ENCODE measurements around the gene TOMM40. TPM values are rescaled to one million over a fixed set of nuclear protein-coding genes. Genes with fewer than 3 reads are reported as not detected.

TOMM40 gene
- total RNA-seq, 1 experiment from 2014 or later, result 162 TPM

DNA sequence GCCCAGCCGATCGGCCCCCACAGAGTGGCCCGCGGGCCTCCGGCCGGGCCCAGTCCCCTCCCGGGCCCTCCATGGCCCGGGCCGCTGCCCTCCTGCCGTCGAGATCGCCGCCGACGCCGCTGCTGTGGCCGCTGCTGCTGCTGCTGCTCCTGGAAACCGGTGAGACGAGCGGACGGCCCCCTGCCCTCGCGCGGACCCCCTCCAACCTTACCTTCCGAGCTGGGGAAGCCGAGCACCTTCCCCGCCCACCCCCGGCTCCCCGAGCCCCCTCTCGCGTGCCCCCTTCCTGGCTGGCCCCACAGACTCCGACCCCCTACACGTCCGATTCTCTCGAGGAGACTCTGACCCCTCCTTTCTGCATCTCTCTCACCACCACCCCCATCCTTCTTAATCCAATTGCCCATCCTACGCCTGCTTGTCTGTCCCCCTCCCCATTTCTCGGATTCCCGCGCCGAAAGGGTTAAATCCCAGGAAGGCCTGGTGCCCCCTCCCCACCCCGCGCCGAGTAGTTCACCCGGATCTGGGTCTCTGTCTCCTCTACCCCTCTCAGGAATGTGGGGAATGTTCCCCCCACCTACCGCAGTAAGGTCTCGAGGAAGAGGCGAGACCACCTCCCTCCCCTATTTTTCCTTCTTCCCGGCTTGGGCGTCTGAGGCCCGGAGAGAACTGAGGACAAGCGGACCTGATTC lies 44.5 kb upstream of the TOMM40 start:
- TF ChIP-seq, protein P1, sequence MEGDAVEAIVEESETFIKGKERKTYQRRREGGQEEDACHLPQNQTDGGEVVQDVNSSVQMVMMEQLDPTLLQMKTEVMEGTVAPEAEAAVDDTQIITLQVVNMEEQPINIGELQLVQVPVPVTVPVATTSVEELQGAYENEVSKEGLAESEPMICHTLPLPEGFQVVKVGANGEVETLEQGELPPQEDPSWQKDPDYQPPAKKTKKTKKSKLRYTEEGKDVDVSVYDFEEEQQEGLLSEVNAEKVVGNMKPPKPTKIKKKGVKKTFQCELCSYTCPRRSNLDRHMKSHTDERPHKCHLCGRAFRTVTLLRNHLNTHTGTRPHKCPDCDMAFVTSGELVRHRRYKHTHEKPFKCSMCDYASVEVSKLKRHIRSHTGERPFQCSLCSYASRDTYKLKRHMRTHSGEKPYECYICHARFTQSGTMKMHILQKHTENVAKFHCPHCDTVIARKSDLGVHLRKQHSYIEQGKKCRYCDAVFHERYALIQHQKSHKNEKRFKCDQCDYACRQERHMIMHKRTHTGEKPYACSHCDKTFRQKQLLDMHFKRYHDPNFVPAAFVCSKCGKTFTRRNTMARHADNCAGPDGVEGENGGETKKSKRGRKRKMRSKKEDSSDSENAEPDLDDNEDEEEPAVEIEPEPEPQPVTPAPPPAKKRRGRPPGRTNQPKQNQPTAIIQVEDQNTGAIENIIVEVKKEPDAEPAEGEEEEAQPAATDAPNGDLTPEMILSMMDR (IDR thresholded peaks at IDR 0.05; ENCODE audit: unreplicated experiment), result no peak
- intact Hi-C loops (cut with micrococcal nuclease; ENCODE audit: unreplicated experiment), result loop anchor here (10.0 kb wide), 1 partner anchor 122 kb away; no protein-coding TSS in a partner anchor
- no peaks in the 10 kb centered on the region for H3K9me3 Mint-ChIP-seq (ENCODE audit: low read depth, unreplicated experiment)
- H3K36me3 Mint-ChIP-seq (ENCODE audit: insufficient read depth, unreplicated experiment), result peaks cover 58% of the 10 kb centered on the region
- H3K27me3 Mint-ChIP-seq (ENCODE audit: unreplicated experiment), result no peaks in the 10 kb centered on the region
- BruUV-seq (replicated peaks), result TSS peak; percentile 61
- H3K27ac Mint-ChIP-seq (ENCODE audit: unreplicated experiment), result peak overlapping the region; percentile 73
- H3K4me3 Mint-ChIP-seq (ENCODE audit: low read depth, unreplicated experiment), result peak overlapping the region; percentile 66
- CTCF ChIA-PET, result interaction anchor here (1.0 to 1.4 kb wide), 4 partner anchors 72 to 137 kb away, joined by 3 to 23 read pairs (median 7); no protein-coding TSS in a partner anchor
- DNase-seq, result peak; percentile 24
- peaks cover 34% of the 10 kb centered on the region for H3K4me1 Mint-ChIP-seq (ENCODE audit: low read depth, unreplicated experiment)

DNA sequence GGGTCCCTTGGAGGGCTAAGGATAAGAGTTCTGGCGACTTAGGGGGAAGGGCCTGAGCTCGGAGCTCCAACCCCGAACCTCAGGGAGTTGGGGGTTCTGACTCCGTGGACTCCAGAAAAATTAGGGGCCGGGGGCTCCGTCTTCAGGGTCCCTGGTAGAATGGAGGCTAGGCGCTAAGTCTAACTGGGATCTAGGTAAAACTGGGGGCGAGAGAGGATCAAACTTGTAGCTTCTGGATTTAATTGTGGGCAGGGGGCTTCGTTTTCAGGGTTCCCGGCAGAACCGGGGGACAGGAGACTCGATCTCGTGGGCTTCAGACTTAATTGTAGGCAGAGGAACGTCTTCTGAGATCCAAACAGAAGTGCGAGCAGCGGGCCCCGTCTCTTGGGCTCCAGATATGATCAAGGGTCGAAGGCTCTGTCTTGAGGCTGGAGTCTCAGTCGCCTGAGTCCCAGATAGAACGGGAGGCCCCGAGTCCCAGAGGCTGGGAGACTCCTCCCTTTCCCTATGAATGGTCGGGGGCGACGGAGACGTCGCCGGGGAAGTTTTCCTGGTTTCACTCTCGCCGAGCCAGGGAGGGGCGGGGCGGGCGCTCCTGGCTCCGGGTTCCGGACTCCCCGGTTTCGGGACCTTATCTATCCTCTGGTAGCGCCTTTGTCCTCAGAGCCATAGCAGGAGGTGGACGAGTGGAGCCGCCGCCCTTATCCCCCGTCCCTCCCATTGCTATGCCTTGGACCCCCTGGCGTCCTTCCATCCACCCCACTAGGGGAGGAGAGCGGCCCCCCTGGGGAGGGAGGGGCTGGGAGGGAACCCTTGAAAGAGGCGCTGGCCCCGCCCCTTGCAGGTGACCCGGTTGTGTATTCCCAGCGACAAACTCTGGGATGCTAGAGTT lies 43.7 kb upstream of the TOMM40 start:
- peak overlapping the region; percentile 66 for H3K4me3 Mint-ChIP-seq (ENCODE audit: low read depth, unreplicated experiment)
- H3K27ac Mint-ChIP-seq (ENCODE audit: unreplicated experiment), result peak overlapping the region; percentile 73
- H3K4me1 Mint-ChIP-seq (ENCODE audit: low read depth, unreplicated experiment), result peaks cover 34% of the 10 kb centered on the region
- CTCF ChIA-PET, result interaction anchor here (0.5 to 1.1 kb wide), 4 partner anchors 10 to 124 kb away, joined by 3 to 4 read pairs (median 4); partner anchors contain the start of gene TOMM40
- TSS peak; percentile 99 for BruUV-seq (replicated peaks)
- peak; percentile 90 for DNase-seq
- no peaks in the 10 kb centered on the region for H3K27me3 Mint-ChIP-seq (ENCODE audit: unreplicated experiment)
- H3K36me3 Mint-ChIP-seq (ENCODE audit: insufficient read depth, unreplicated experiment), result peaks cover 63% of the 10 kb centered on the region
- TF ChIP-seq, protein P1 (IDR thresholded peaks at IDR 0.05; ENCODE audit: unreplicated experiment), result no peak
- H3K9me3 Mint-ChIP-seq (ENCODE audit: low read depth, unreplicated experiment), result no peaks in the 10 kb centered on the region
- intact Hi-C loops (cut with micrococcal nuclease; ENCODE audit: unreplicated experiment), result loop anchor here (10.0 kb wide), 1 partner anchor 123 kb away; no protein-coding TSS in a partner anchor

DNA sequence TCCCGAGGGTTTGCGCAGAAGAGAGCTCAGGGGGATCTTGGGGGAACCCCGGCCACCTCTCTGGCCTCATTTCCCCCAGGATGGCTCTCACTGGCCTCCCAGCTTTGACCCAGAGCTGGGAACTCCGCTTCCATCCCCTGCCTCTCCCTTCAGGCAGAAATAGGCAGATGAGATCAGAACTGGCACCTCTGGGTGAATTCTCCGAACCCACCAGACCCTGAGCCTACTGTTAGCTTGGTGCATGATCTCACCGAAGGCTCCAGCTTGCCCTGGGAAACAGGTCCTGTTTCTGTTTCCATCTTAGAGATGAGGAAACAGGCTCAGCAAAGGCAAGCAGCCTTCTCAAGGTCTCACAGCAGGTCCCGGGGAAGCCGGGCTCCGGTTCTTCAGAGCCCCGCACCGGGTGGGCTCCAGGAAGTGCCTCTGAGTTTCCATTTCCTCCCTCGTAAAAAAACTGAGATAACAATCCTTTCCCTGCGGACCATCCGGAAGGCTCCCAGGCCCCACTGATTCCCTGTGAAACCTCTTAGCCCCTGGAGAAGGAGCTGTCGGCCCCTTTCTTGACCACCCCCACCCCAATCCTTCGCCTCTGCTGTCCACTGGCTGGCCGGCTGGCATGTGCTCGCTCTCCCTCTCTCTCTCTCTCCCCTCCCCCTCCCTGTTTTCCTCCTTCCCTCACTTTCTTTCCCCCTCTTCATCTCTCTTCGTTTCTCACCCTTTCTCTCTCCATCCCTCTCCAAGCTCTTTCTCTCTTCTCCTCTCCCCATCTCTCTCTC lies 42.8 kb upstream of the TOMM40 start:
- CTCF ChIA-PET, result interaction anchor here (0.5 to 1.1 kb wide), 7 partner anchors 10 to 124 kb away, joined by 3 to 13 read pairs (median 4); partner anchors contain the start of gene TOMM40
- peaks cover 34% of the 10 kb centered on the region for H3K4me1 Mint-ChIP-seq (ENCODE audit: low read depth, unreplicated experiment)
- no peaks in the 10 kb centered on the region for H3K9me3 Mint-ChIP-seq (ENCODE audit: low read depth, unreplicated experiment)
- no peaks in the 10 kb centered on the region for H3K27me3 Mint-ChIP-seq (ENCODE audit: unreplicated experiment)
- intact Hi-C loops (cut with micrococcal nuclease; ENCODE audit: unreplicated experiment), result loop anchor here (10.0 kb wide), 1 partner anchor 123 kb away; no protein-coding TSS in a partner anchor
- TF ChIP-seq, protein P1 (IDR thresholded peaks at IDR 0.05; ENCODE audit: unreplicated experiment), result no peak
- peak overlapping the region; percentile 73 for H3K27ac Mint-ChIP-seq (ENCODE audit: unreplicated experiment)
- peak overlapping the region; percentile 66 for H3K4me3 Mint-ChIP-seq (ENCODE audit: low read depth, unreplicated experiment)
- no TSS peak for BruUV-seq (replicated peaks)
- DNase-seq, result no peak
- H3K36me3 Mint-ChIP-seq (ENCODE audit: insufficient read depth, unreplicated experiment), result peaks cover 63% of the 10 kb centered on the region

Measured in Calu3 (cell line).